GM19328 (cell line): ENCODE measurements around the gene ZNF146.
"Not testable (repeated sequence)": the region's sequence is repeated elsewhere in the genome, so short reads cannot be mapped to it uniquely, and the experiment has no call there.

Source experiments
- ATAC-seq: cut with Tn5 transposase; IDR thresholded peaks from one replicate; pipeline ENCODE4 v1.9.1; 2021; ENCODE audit warnings: mild to moderate bottlenecking, moderate library complexity; ENCODE audit not compliant: unreplicated experiment

Gene ZNF146

GRCh38 chr19:36269295-36269694 is 54.4 kb downstream of the ZNF146 start:
- ATAC-seq: not testable (repeated sequence)
